OCI-M1 (cell line): ENCODE results near the gene TBX1.

ENCODE experiments used
- DNase-seq: peaks from one replicate; lab custom pipeline; 2025; lab: John Stamatoyannopoulos, UW

TBX1 gene

GRCh38 chr22:19800306-19800705 is 39.7 kb downstream of the TBX1 start:
- no peak for DNase-seq

- DNase-seq = no peak
These were observed 40.2 kb downstream of the TBX1 start for GRCh38 chr22:19800761-19801244.

GRCh38 chr22:19801340-19802000 is 40.9 kb downstream of the TBX1 start:
- DNase-seq = no peak

- DNase-seq = no peak
These were observed 41.7 kb downstream of the TBX1 start for GRCh38 chr22:19802001-19802893.

- no peak for DNase-seq
These were observed 42.5 kb downstream of the TBX1 start for GRCh38 chr22:19802894-19803735.

- DNase-seq = no peak
These were observed 43.2 kb downstream of the TBX1 start for GRCh38 chr22:19803736-19804267.

- DNase-seq = no peak
These were observed 45.2 kb downstream of the TBX1 start for GRCh38 chr22:19805821-19806212.

- no peak for DNase-seq
These were observed 45.9 kb downstream of the TBX1 start for GRCh38 chr22:19806213-19807160.

- no peak for DNase-seq
These were observed 46.8 kb downstream of the TBX1 start for GRCh38 chr22:19807161-19807913.

GRCh38 chr22:19807914-19808872 is 47.6 kb downstream of the TBX1 start:
- DNase-seq = no peak

GRCh38 chr22:19808873-19809478 is 48.4 kb downstream of the TBX1 start:
- no peak for DNase-seq

GRCh38 chr22:19809741-19810140 is 49.2 kb downstream of the TBX1 start:
- DNase-seq = no peak

GRCh38 chr22:19810381-19811201 is 50.0 kb downstream of the TBX1 start:
- DNase-seq = no peak

GRCh38 chr22:19811211-19811621 is 50.6 kb downstream of the TBX1 start:
- DNase-seq = no peak

- DNase-seq = no peak
These were observed 51.5 kb downstream of the TBX1 start for GRCh38 chr22:19811811-19812771.

- DNase-seq = no peak
These were observed 52.3 kb downstream of the TBX1 start for GRCh38 chr22:19812910-19813309.
